ENCODE data around the gene ISL2.

GRCh38 chr15:76378691-76379090 lies 42.1 kb downstream of the ISL2 start:
- no peak for TF ChIP-seq CTCF (conservative IDR thresholded peaks at IDR 0.05; ENCODE audit: low read depth, low read length)
- TF ChIP-seq ELK1 (IDR thresholded peaks at IDR 0.05; ENCODE audit: borderline replicate concordance, low read depth, low read length), result no peak
- TF ChIP-seq RFX5 (IDR thresholded peaks at IDR 0.05; ENCODE audit: low read depth, low read length), result no peak
- no peak for TF ChIP-seq MXI1 (IDR thresholded peaks at IDR 0.05; ENCODE audit: borderline replicate concordance, low read depth, low read length)
- no peak for TF ChIP-seq RCOR1 (IDR thresholded peaks at IDR 0.05; ENCODE audit: insufficient replicate concordance, low read length)
- TF ChIP-seq RAD21 (IDR thresholded peaks at IDR 0.05; ENCODE audit: low read length), result no peak
- TF ChIP-seq MAFK (IDR thresholded peaks at IDR 0.05; ENCODE audit: low read depth, low read length), result no peak
- TF ChIP-seq POLR2A (IDR thresholded peaks at IDR 0.05; ENCODE audit: low read depth, low read length), result no peak
- TF ChIP-seq CEBPB (IDR thresholded peaks at IDR 0.05; ENCODE audit: low read depth, low read length), result no peak
- no peak for TF ChIP-seq MAZ (IDR thresholded peaks at IDR 0.05; ENCODE audit: borderline replicate concordance, low read depth, low read length)
- TF ChIP-seq USF2 (IDR thresholded peaks at IDR 0.05; ENCODE audit: low read depth, low read length), result no peak
- no peak for TF ChIP-seq CHD1 (IDR thresholded peaks at IDR 0.05; ENCODE audit: low read depth, low read length)
